Measurements from ENCODE around the gene DDX31. TPM values are rescaled to one million over a fixed set of nuclear protein-coding genes. Genes with fewer than 3 reads are reported as not detected.

The DDX31 gene
- total RNA-seq, 2 experiments from 2014 or later, result 20.9 to 22.8 TPM

DNA sequence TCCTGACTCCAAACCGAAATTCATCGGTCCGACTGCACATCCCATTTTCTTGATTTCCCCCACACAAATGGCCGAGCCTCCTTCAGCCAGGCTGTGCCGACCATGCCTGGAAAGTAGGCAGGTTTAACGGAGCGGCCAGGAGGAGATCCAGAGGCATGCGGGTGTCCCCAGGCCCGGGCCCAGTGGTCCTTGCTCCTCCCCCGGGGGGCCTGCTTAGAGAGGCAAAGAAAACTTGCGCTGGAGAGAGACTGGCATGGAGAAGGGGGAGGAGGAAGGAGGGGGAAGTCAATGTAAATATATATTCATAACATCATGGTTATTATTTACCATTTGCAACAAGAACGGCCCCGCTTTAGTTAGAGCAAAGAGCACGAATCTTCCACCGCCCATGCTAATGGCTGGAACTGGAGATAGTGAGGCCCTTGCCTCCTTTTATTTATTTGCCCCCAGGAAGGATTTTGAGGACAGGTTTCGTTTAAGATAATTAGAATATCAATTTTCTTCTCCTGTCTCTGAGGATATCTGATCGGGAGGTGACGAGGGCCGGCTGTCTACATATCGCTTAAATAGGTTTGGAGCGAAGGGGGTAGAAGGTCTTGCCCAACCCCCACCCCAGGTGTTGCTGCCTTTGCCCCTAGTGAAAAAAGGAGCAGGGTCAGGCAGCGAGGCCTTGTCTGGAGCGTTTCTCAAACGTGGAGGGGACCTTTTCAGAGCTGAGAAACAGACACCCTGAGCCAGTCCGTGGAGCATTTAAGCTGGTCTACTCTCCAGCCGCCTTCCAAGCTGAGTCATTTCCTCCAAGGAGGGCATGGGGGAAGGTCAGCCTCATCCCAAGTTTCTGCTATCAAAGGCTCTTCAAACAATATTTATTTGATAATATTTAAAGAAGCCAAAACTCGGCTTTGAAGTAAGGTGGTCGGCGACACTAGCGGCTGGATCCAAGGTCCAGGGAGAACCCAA is 84.9 kb downstream of the DDX31 start:
- H3K4me1 Mint-ChIP-seq (ENCODE audit: low read depth), result peaks cover 12% of the 10 kb centered on the region
- H3K27me3 Mint-ChIP-seq, result peaks cover 78% of the 10 kb centered on the region
- POLR2A ChIA-PET, result interaction anchor here (1.2 kb wide), 1 partner anchor 9 kb away, joined by 3 read pairs; no protein-coding TSS in a partner anchor
- intact Hi-C loops (cut with micrococcal nuclease), result no loop called here
- H3K4me3 Mint-ChIP-seq, result no peak overlapping the region
- no peaks in the 10 kb centered on the region for H3K36me3 Mint-ChIP-seq (ENCODE audit: low read depth)
- no peak overlapping the region for H3K27ac Mint-ChIP-seq
- TF ChIP-seq, protein P1, sequence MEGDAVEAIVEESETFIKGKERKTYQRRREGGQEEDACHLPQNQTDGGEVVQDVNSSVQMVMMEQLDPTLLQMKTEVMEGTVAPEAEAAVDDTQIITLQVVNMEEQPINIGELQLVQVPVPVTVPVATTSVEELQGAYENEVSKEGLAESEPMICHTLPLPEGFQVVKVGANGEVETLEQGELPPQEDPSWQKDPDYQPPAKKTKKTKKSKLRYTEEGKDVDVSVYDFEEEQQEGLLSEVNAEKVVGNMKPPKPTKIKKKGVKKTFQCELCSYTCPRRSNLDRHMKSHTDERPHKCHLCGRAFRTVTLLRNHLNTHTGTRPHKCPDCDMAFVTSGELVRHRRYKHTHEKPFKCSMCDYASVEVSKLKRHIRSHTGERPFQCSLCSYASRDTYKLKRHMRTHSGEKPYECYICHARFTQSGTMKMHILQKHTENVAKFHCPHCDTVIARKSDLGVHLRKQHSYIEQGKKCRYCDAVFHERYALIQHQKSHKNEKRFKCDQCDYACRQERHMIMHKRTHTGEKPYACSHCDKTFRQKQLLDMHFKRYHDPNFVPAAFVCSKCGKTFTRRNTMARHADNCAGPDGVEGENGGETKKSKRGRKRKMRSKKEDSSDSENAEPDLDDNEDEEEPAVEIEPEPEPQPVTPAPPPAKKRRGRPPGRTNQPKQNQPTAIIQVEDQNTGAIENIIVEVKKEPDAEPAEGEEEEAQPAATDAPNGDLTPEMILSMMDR (IDR thresholded peaks at IDR 0.05), result no peak
- no peak for DNase-seq
- ATAC-seq, result no peak
- H3K9me3 Mint-ChIP-seq, result no peaks in the 10 kb centered on the region
- CTCF ChIA-PET, result interaction anchor here (1.6 kb wide), 1 partner anchor 10 kb away, joined by 6 read pairs; no protein-coding TSS in a partner anchor

DNA sequence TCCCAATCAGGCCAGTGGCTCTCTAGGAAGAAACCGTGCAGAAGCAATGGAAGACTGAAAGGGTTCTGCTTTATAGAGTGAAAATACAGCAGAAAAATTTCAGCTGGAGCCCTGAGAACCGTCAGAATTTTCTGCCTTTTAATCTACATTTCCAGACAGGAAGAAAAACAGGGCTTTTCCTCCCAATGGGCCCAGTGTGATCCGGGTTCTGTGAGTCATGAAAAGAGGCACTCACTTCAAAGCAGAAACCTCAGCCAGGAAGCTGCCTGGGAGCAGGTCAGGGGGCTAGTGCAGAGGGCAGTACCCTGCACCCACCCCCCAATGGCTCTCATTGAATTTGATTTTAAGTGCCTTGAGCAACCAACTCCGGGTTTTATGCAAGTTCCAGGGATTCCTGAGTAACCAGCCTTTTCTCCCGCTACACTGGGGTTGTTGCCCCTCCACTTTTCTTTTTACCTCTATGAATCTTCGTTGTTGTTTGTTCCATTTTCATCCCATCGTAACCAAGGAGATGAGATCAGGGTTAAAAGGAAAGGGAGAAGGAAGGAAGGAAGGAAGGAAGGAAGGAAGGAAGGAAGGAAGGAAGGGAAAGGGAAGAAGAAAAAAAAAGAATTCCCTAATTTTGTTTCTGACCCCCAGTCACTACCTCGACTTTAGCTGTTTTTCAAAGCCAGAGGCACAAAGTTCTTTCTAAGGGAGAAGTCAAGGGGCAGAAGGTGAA is 86.0 kb downstream of the DDX31 start:
- Mint-ChIP-seq H3K4me3 (no peak overlapping the region), H3K4me1 (ENCODE audit: low read depth) (peaks cover 10% of the 10 kb centered on the region), H3K9me3 (no peaks in the 10 kb centered on the region), H3K36me3 (ENCODE audit: low read depth) (no peaks in the 10 kb centered on the region), H3K27ac (no peak overlapping the region), H3K27me3 (peaks cover 78% of the 10 kb centered on the region)
- DNase-seq (no peak), ATAC-seq (no peak)
- ChIA-PET POLR2A (no interaction called here), CTCF (interaction anchor here (0.8 to 1.3 kb wide), 3 partner anchors 9 to 172 kb away, joined by 3 read pairs; no protein-coding TSS in a partner anchor)
- TF ChIP-seq, protein P1 (IDR thresholded peaks at IDR 0.05), result no peak
- intact Hi-C loops (cut with micrococcal nuclease), result no loop called here

DNA sequence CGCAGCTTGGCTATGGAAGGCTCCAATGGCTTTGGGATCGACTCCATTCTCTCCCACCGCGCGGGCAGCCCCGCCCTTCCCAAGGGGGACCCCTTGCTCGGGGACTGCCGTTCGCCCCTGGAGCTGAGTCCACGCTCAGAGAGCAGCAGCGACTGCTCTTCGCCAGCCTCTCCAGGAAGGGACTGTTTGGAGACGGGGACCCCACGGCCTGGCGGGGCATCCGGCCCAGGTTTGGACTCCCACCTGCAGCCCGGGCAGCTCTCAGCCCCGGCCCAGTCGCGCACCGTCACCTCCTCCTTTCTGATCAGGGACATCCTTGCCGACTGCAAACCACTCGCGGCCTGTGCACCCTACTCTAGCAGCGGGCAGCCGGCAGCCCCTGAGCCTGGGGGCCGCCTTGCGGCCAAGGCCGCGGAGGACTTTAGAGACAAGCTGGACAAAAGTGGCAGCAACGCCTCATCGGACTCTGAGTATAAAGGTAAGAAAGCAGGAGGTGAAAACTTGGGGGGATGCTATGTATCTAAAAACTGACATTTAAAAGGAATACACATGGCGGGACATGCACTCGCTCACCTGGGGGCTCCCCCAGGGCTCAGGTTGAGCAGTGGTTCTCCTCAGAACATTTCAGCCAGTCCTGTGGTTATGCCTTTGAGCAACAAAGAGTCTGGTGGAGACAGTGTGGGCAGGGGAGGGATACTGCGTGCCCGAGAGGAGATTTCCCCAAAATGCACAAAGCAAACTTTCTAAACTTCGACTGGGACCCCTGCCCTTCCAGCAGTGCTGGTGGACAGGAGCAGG is 86.8 kb downstream of the DDX31 start:
- peaks cover 10% of the 10 kb centered on the region for H3K4me1 Mint-ChIP-seq (ENCODE audit: low read depth)

DNA sequence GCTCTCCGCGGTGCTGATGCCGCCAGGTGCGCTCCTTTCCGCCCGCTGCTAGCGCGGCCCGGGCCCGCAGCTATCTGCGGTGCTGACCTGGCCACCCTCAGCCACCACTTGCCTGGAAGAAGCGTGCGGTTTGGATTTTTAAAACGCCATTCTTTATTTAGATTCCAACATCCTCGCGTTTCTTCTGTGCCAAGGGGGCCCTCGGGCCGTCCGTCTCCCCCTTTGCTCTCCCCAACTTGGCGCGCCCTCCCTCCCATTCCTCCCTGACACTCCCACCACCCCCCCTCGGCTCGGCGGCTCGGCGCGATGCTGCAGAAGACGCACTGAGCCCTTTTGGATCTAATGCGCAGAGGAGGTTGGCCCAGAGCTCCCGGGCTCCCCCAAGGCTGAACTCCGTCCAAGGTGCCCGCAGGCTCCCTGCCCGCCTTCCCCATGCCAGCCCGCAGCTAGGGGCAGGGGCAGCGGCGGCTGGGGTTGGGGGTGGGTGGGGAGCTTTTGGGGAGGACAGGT is 87.5 kb downstream of the DDX31 start, which contains the start of gene BARHL1:
Gene BARHL1 (plus strand): TSS at position 331 of the 510 bp plus-strand sequence. CDS start 192 bp downstream, outside the sequence.
- intact Hi-C loops (cut with micrococcal nuclease), result no loop called here
- DNase-seq, result no peak
- no peak for ATAC-seq
- H3K27me3 Mint-ChIP-seq, result peaks cover 78% of the 10 kb centered on the region
- ChIA-PET CTCF (interaction anchor here (1.2 kb wide), 1 partner anchor 9 kb away, joined by 3 read pairs; no protein-coding TSS in a partner anchor), POLR2A (interaction anchor here (0.6 kb wide), 2 partner anchors 173 to 185 kb away, joined by 3 to 7 read pairs; no protein-coding TSS in a partner anchor)
- no peaks in the 10 kb centered on the region for H3K36me3 Mint-ChIP-seq (ENCODE audit: low read depth)
- no peak within 1 kb of the TSS for H3K27ac Mint-ChIP-seq
- peaks cover 10% of the 10 kb centered on the region for H3K4me1 Mint-ChIP-seq (ENCODE audit: low read depth)
- no peaks in the 10 kb centered on the region for H3K9me3 Mint-ChIP-seq
- TF ChIP-seq, protein P1 (IDR thresholded peaks at IDR 0.05), result no peak
- H3K4me3 Mint-ChIP-seq, result peak within 1 kb of the TSS; percentile 70

More for the DNA sequence above, 86.8 kb downstream of the DDX31 start:
- Mint-ChIP-seq H3K36me3 (ENCODE audit: low read depth) (no peaks in the 10 kb centered on the region), H3K9me3 (no peaks in the 10 kb centered on the region), H3K4me3 (no peak overlapping the region), H3K27me3 (peaks cover 78% of the 10 kb centered on the region), H3K27ac (no peak overlapping the region)
- intact Hi-C loops (cut with micrococcal nuclease), result no loop called here
- ATAC-seq, result no peak
- no peak for DNase-seq
- ChIA-PET CTCF (interaction anchor here (1.2 to 1.3 kb wide), 2 partner anchors 8 to 9 kb away, joined by 3 read pairs; no protein-coding TSS in a partner anchor), POLR2A (interaction anchor here (0.6 kb wide), 1 partner anchor 186 kb away, joined by 3 read pairs; no protein-coding TSS in a partner anchor)
- TF ChIP-seq, protein P1 (IDR thresholded peaks at IDR 0.05), result no peak

Data from activated CD8-positive, alpha-beta T cell treated with anti-CD3 and anti-CD28 coated beads for 36 hours (primary cell).